IMR-90 (cell line): ENCODE measurements around the gene LUC7L. TPM values are rescaled to one million over a fixed set of nuclear protein-coding genes. Genes with fewer than 3 reads are reported as not detected.
"Not testable (repeated sequence)": the region's sequence is repeated elsewhere in the genome, so short reads cannot be mapped to it uniquely, and the experiment has no call there.

Source experiments
- ATAC-seq: fragments of 200-7000 bp; cut with Tn5 transposase; 2 replicates; pipeline ENCODE4 v1.9.1; 2020; ENCODE audit warnings: low read depth, mild to moderate bottlenecking, moderate library complexity
- BruUV-seq: library from RNA; stranded (reverse); fragments of 400-500 nt; replicated peaks from 2 replicates; lab custom pipeline; 2021; lab: Mats Ljungman, UMichigan
- CTCF ChIA-PET: fragments of 300-600 bp; formaldehyde crosslinking; extraction: SDS; loops from one replicate; lab custom pipeline; 2021; ENCODE audit warnings: antibody characterized with exemption; lab: Yijun Ruan, JAX
- POLR2A ChIA-PET: fragments of 300-600 bp; sonication (Branson Sonifier 250); formaldehyde crosslinking; loops from one replicate; lab custom pipeline; 2022; ENCODE audit warnings: antibody characterized with exemption; ENCODE audit not compliant: unreplicated experiment; lab: Charles Lee
- DNase-seq: peaks from one replicate; pipeline ENCODE4 v3.0.0; 2013
- H2AFZ ChIP-seq: replicated peaks from 2 replicates; pipeline ENCODE3; 2013; ENCODE audit warnings: low read length, mild to moderate bottlenecking; ENCODE audit not compliant: poor library complexity
- H2AK5ac ChIP-seq: 2 replicates; pipeline ENCODE4 v1.6.1; 2013; ENCODE audit warnings: low read depth, low read length, inconsistent platforms
- H2AK9ac ChIP-seq: replicated peaks from 2 replicates; pipeline ENCODE3; 2013; ENCODE audit warnings: mild to moderate bottlenecking, low read depth, low read length, moderate library complexity; ENCODE audit not compliant: poor library complexity
- H2BK120ac ChIP-seq: 2 replicates; pipeline ENCODE4 v1.6.1; 2013; ENCODE audit warnings: low read depth, low read length, inconsistent platforms
- H2BK15ac ChIP-seq: 3 replicates; pipeline ENCODE4 v1.6.1; 2013; ENCODE audit warnings: low read depth, low read length, inconsistent platforms
- H2BK20ac ChIP-seq: 2 replicates; pipeline ENCODE4 v1.6.1; 2013; ENCODE audit warnings: low read depth, mild to moderate bottlenecking, inconsistent platforms, low read length, moderate library complexity
- H2BK5ac ChIP-seq: 2 replicates; pipeline ENCODE4 v1.6.1; 2013; ENCODE audit warnings: mild to moderate bottlenecking, low read depth, low read length, inconsistent platforms; ENCODE audit not compliant: poor library complexity, severe bottlenecking
- H3K14ac ChIP-seq: replicated peaks from 2 replicates; pipeline ENCODE4 v1.6.1; 2013; ENCODE audit warnings: low read depth, low read length, inconsistent platforms
- H3K18ac ChIP-seq: 2 replicates; pipeline ENCODE4 v1.6.1; 2013; ENCODE audit warnings: low read depth, low read length, control low read depth
- H3K23ac ChIP-seq: 2 replicates; pipeline ENCODE4 v1.6.1; 2013; ENCODE audit warnings: low read depth, low read length, inconsistent platforms
- H3K27ac ChIP-seq: 2 replicates; pipeline ENCODE4 v1.5.1; 2013; ENCODE audit warnings: mild to moderate bottlenecking, control low read depth, low read length; ENCODE audit not compliant: insufficient read depth
- H3K27me3 ChIP-seq: 2 replicates; pipeline ENCODE4 v1.6.1; 2013; ENCODE audit warnings: low read length; ENCODE audit not compliant: control insufficient read depth, insufficient read depth
- H3K36me3 ChIP-seq: 2 replicates; pipeline ENCODE4 v1.6.1; 2013; ENCODE audit warnings: low read length, mixed read lengths; ENCODE audit not compliant: control insufficient read depth, insufficient read depth
- H3K4ac ChIP-seq: 2 replicates; pipeline ENCODE4 v1.6.1; 2013; ENCODE audit warnings: low read depth, low read length, inconsistent platforms
- H3K4me1 ChIP-seq: 2 replicates; pipeline ENCODE4 v1.6.1; 2013; ENCODE audit warnings: low read length, mixed read lengths; ENCODE audit not compliant: control insufficient read depth, insufficient read depth
- H3K4me2 ChIP-seq: 2 replicates; pipeline ENCODE4 v1.6.1; 2013; ENCODE audit warnings: low read depth, mild to moderate bottlenecking, control low read depth, low read length, moderate library complexity
- H3K4me3 ChIP-seq: 2 replicates; pipeline ENCODE4 v1.5.1; 2013; ENCODE audit warnings: low read depth, mild to moderate bottlenecking, control low read depth, low read length, moderate library complexity; ENCODE audit not compliant: insufficient read depth
- H3K56ac ChIP-seq: 2 replicates; pipeline ENCODE4 v1.6.1; 2013; ENCODE audit warnings: low read length, inconsistent platforms; ENCODE audit not compliant: insufficient read depth; ENCODE audit errors: extremely low read depth
- H3K79me1 ChIP-seq, 2 experiments: 2 replicates each; pipeline ENCODE4 v1.6.1; 2013; ENCODE audit warnings: low read length in 2 of 2, inconsistent platforms in 1 of 2, low read depth in 1 of 2
- H3K9ac ChIP-seq: 2 replicates; pipeline ENCODE4 v1.6.1; 2013; ENCODE audit warnings: low read depth, low read length, control low read depth
- H3K9me1 ChIP-seq: 2 replicates; pipeline ENCODE4 v1.6.1; 2013; ENCODE audit warnings: low read length, inconsistent platforms; ENCODE audit not compliant: insufficient read depth
- H3K9me3 ChIP-seq: 2 replicates; pipeline ENCODE4 v1.6.1; 2013; ENCODE audit warnings: low read length; ENCODE audit not compliant: control insufficient read depth, insufficient read depth
- H4K20me1 ChIP-seq: 2 replicates; pipeline ENCODE4 v1.6.1; 2013; ENCODE audit warnings: low read length, inconsistent platforms; ENCODE audit not compliant: insufficient read depth
- H4K5ac ChIP-seq: 2 replicates; pipeline ENCODE4 v1.6.1; 2013; ENCODE audit warnings: mild to moderate bottlenecking, low read depth, low read length, control low read depth
- H4K8ac ChIP-seq, 2 experiments: 2 replicates each; pipeline ENCODE4 v1.6.1; 2013; ENCODE audit warnings: low read depth in 2 of 2, low read length in 2 of 2, control low read depth in 1 of 2, inconsistent platforms in 1 of 2
- H4K91ac ChIP-seq: 2 replicates; pipeline ENCODE4 v1.6.1; 2013; ENCODE audit warnings: low read depth, low read length, inconsistent platforms; ENCODE audit not compliant: insufficient read depth
- CEBPB ChIP-seq: IDR thresholded peaks from 2 replicates; pipeline ENCODE4 v1.6.1; 2012; ENCODE audit warnings: low read depth, low read length, improper control_type of control experiment
- WGBS, 2 experiments: methylation state at CpG; one replicate each; pipeline versions ENCODE4 v1.1.5 to v1.1.7; 2013; ENCODE audit warnings: missing lambda C conversion rate in 2 of 2; ENCODE audit not compliant: insufficient read length in 1 of 2; ENCODE audit errors: extremely low coverage in 2 of 2; 5-methylcytosine and 5-hydroxymethylcytosine counted together
- dilution Hi-C: fragments of 300-500 bp; cut with HindIII; formaldehyde crosslinking; loops from one replicate; pipeline ENCODE4 v1.14.3; 2018; ENCODE audit warnings: low sequenced_read_pairs; ENCODE audit not compliant: unreplicated experiment
- in situ Hi-C: fragments of 300-500 bp; cut with MboI; formaldehyde crosslinking; loops from 3 replicates; pipeline ENCODE4 v1.14.3; 2019; ENCODE audit warnings: low sequenced_read_pairs, inconsistent platforms, mixed read lengths
- intact Hi-C: fragments of 100-400 bp; cut with micrococcal nuclease; formaldehyde crosslinking; loops from 2 replicates; pipeline ENCODE4 v1.10.0; 2022
- polyA plus RNA-seq, 3 experiments: library from polyadenylated mRNA; depleted of rRNA; stranded (reverse); fragments of >200 nt; gene quantifications; 2 replicates each; pipeline ENCODE4 v1.2.3, GENCODE V29; 2012; ENCODE audit warnings: low replicate concordance in 1 of 3
- total RNA-seq: library from RNA; depleted of rRNA; stranded (reverse); fragments of >200 nt; gene quantifications from 2 replicates; pipeline ENCODE4 v1.2.3, GENCODE V29; 2012

Gene LUC7L
- total and polyA plus RNA-seq, 2 of the 4 experiments (the other 2 are of a cell fraction) = 21.5 to 55.6 TPM

DNA sequence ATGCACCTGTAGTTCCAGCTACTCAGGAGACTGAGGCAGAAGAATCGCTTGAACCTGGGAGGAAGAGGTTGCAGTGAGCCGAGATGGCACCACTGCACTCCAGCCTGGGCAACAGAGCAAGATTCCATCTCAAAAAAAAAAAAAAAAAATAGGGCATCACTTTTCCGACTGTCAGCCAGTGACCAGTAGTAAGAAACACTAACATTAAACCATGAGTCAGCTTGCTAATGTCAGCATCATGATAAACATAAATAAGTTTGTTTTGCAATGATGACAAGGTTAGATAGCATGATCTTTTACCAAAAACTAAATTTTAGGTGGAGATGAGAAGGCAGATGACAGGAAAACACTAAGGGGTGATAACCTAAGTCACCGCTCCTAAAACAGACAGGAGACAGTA lies 19.9 kb downstream of the LUC7L start:
- H4K20me1 ChIP-seq = peaks cover 65% of the 10 kb centered on the region
- H3K18ac ChIP-seq, intact Hi-C loops, H3K56ac ChIP-seq, H3K23ac ChIP-seq, H2BK20ac ChIP-seq, H3K4me1 ChIP-seq, H3K4me2 ChIP-seq, H2BK5ac ChIP-seq, H2AFZ ChIP-seq, H4K5ac ChIP-seq, H2AK5ac ChIP-seq, H2BK120ac ChIP-seq, H3K4me3 ChIP-seq, H2AK9ac ChIP-seq, H2BK15ac ChIP-seq, H3K9me3 ChIP-seq, POLR2A ChIA-PET, H3K9me1 ChIP-seq, H3K27me3 ChIP-seq, in situ Hi-C loops, BruUV-seq, H3K4ac ChIP-seq, H3K27ac ChIP-seq, H4K91ac ChIP-seq, H3K14ac ChIP-seq, H4K8ac ChIP-seq, H3K9ac ChIP-seq, dilution Hi-C loops: not testable (repeated sequence)
- CTCF ChIA-PET = interaction anchor here (0.6 kb wide), 1 partner anchor 59 kb away, joined by 4 read pairs; no protein-coding TSS in a partner anchor
- WGBS, 2 experiments = no CpG with 5 or more reads among the region's 4 CpGs
- H3K36me3 ChIP-seq = peaks cover 56% of the 10 kb centered on the region
- DNase-seq = peak; percentile 15
- peak; percentile 58 for ATAC-seq
- H3K79me1 ChIP-seq = peaks cover 42 to 81% of the 10 kb centered on the region in 2 experiments
- TF ChIP-seq CEBPB = peak; percentile 21; the same call in 1 of the 2 replicates

DNA sequence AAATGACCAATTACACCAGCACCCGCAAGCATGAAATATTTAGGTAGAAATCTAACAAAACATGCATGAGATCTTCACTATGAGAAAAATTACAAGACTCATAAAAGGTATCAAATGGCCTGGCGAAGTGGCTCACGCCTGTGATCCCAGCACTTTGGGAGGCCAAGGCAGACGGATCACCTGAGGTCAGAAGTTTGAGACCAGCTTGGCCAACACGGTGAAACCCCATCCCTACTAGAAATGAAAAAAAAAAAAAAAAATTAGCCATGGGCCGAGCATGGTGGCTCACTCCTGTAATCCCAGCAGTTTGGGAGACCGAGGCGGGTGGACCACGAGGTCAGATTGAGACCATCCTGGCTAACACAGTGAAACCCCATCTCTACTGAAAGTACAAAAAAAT lies 25.2 kb downstream of the LUC7L start:
- CTCF ChIA-PET, H3K4ac ChIP-seq, dilution Hi-C loops: not testable (repeated sequence)

More for the DNA sequence above, 25.2 kb downstream of the LUC7L start:
- Histone ChIP-seq H3K79me1 (peaks cover 35 to 57% of the 10 kb centered on the region in 2 experiments), H4K20me1 (peaks cover 24% of the 10 kb centered on the region), H3K36me3 (peaks cover 57% of the 10 kb centered on the region)
- H3K14ac ChIP-seq, BruUV-seq, H2BK15ac ChIP-seq, H3K4me2 ChIP-seq, intact Hi-C loops, H3K23ac ChIP-seq, ATAC-seq, H2BK5ac ChIP-seq, H3K9ac ChIP-seq, in situ Hi-C loops, DNase-seq, H3K9me3 ChIP-seq, H4K8ac ChIP-seq, POLR2A ChIA-PET, H3K27ac ChIP-seq, H3K18ac ChIP-seq, H2AK9ac ChIP-seq, H3K56ac ChIP-seq, H3K4me3 ChIP-seq, H2BK120ac ChIP-seq, H3K4me1 ChIP-seq, H3K9me1 ChIP-seq, H2AFZ ChIP-seq, H2BK20ac ChIP-seq, H3K27me3 ChIP-seq, H2AK5ac ChIP-seq, H4K91ac ChIP-seq, H4K5ac ChIP-seq: not testable (repeated sequence)
- WGBS, 2 experiments = 100% methylated on average over 2 of the region's 9 CpGs; no CpG with 5 or more reads in 1 of the 2 experiments
